ENCODE measurements around the gene PDE11A.

GRCh38 chr2:178105566-178105965, 33.0 kb upstream of the PDE11A start:
- TF ChIP-seq CTCF (IDR thresholded peaks at IDR 0.05) (no peak), POLR2A (IDR thresholded peaks at IDR 0.05) (no peak)

Data from tibial nerve (tissue), 3 donors.